H1 (cell line): ENCODE measurements around the gene GPRASP3. TPM values are rescaled to one million over a fixed set of nuclear protein-coding genes. Genes with fewer than 3 reads are reported as not detected.

Experiments used
- POLR2AphosphoS5 ChIP-seq: IDR thresholded peaks from 2 replicates; pipeline ENCODE4 v1.6.1; 2011; ENCODE audit warnings: low read depth, low read length
- ZNF274 ChIP-seq: IDR thresholded peaks from 2 replicates; pipeline ENCODE4 v1.7.0; 2012; ENCODE audit warnings: low read length, borderline replicate concordance; ENCODE audit errors: extremely low read depth
- polyA plus RNA-seq, 7 experiments: library from polyadenylated mRNA; depleted of rRNA in 3 of 7; stranded (reverse) in 5 of 7; unstranded in 2 of 7; fragments of >200 nt in 5 of 7; fragments of 200-250 nt in 2 of 7; gene quantifications; 1 replicate in 5 of 7; 2 replicates in 1 of 7; 4 replicates in 1 of 7; pipeline versions ENCODE4 v1.2.1 to v1.2.3, GENCODE V29; 2011 to 2013; ENCODE audit warnings: missing spikeins in 2 of 7, mixed read lengths in 2 of 7
- total RNA-seq: library from RNA; stranded (reverse); fragmentation: NEBNext Ultra II Directional; extraction: Animal tissue kit (Norgen Biotek cat#: 25700); gene quantifications from 2 replicates; pipeline ENCODE4 v1.2.1, GENCODE V29; 2021
- TF ChIP-seq, protein P1 (sequence below): IDR thresholded peaks from 2 replicates; pipeline ENCODE4 v1.6.1; 2012; ENCODE audit warnings: low read length, inconsistent platforms

The GPRASP3 gene
- total and polyA plus RNA-seq, 2 of the 8 experiments (the other 6 are each of a cell fraction or from before 2014, with no cell fraction given) = 7.0 to 19.8 TPM

DNA sequence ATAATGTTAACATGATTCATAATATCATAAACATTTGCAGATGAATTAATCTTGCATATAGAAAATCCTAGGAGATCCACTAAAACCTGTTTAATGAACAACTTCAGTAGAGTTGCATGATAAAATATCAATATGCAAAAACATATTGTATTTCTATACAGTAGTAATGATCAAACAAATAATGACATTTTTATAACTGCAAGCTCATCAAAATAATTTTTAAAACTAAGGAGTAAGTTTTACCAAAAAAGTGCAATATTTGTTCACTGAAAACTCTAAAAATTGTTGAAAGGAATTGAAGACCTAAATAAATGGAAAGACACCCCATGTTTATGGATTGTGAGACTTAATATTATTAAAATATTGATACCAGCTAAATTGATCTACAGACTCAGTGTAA lies 24.2 kb upstream of the GPRASP3 start (continued):
- TF ChIP-seq, protein P1, sequence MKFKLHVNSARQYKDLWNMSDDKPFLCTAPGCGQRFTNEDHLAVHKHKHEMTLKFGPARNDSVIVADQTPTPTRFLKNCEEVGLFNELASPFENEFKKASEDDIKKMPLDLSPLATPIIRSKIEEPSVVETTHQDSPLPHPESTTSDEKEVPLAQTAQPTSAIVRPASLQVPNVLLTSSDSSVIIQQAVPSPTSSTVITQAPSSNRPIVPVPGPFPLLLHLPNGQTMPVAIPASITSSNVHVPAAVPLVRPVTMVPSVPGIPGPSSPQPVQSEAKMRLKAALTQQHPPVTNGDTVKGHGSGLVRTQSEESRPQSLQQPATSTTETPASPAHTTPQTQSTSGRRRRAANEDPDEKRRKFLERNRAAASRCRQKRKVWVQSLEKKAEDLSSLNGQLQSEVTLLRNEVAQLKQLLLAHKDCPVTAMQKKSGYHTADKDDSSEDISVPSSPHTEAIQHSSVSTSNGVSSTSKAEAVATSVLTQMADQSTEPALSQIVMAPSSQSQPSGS = no peak
- TF ChIP-seq ZNF274 (no peak), POLR2AphosphoS5 (no peak)
